Hepatocyte (in vitro differentiated cells): ENCODE results near the gene BLVRB.

ENCODE experiments used
- EZH2phosphoT487 ChIP-seq: fragments of 200-600 bp; sonication (generic); IDR thresholded peaks from one replicate; pipeline ENCODE4 v1.6.1; 2018; ENCODE audit warnings: antibody characterized with exemption, mild to moderate bottlenecking, low read depth, moderate library complexity; ENCODE audit not compliant: unreplicated experiment, severe bottlenecking
- TF ChIP-seq, protein P1 (sequence below): fragments of 200-600 bp; sonication (generic); IDR thresholded peaks from 2 replicates; pipeline ENCODE4 v1.5.1; 2016; ENCODE audit warnings: antibody characterized with exemption, mild to moderate bottlenecking; ENCODE audit not compliant: poor library complexity

- no peak for TF ChIP-seq EZH2phosphoT487
- TF ChIP-seq, protein P1, sequence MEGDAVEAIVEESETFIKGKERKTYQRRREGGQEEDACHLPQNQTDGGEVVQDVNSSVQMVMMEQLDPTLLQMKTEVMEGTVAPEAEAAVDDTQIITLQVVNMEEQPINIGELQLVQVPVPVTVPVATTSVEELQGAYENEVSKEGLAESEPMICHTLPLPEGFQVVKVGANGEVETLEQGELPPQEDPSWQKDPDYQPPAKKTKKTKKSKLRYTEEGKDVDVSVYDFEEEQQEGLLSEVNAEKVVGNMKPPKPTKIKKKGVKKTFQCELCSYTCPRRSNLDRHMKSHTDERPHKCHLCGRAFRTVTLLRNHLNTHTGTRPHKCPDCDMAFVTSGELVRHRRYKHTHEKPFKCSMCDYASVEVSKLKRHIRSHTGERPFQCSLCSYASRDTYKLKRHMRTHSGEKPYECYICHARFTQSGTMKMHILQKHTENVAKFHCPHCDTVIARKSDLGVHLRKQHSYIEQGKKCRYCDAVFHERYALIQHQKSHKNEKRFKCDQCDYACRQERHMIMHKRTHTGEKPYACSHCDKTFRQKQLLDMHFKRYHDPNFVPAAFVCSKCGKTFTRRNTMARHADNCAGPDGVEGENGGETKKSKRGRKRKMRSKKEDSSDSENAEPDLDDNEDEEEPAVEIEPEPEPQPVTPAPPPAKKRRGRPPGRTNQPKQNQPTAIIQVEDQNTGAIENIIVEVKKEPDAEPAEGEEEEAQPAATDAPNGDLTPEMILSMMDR, result no peak
Measured at GRCh38 chr19:40472516-40472915, 7.0 kb upstream of the BLVRB start.
